Measurements from ENCODE around the gene PDZD7.

GRCh38 chr10:101000127-101000914 is 30.6 kb downstream of the PDZD7 start:
- TF ChIP-seq CTCF (IDR thresholded peaks at IDR 0.05) (no peak), YY1 (IDR thresholded peaks at IDR 0.05; ENCODE audit: low read depth) (no peak; the same call in 1 of the 2 replicates), EP300 (IDR thresholded peaks at IDR 0.05; ENCODE audit: borderline replicate concordance in 1 of 2, low read depth in 1 of 2, low read length in 1 of 2) (no peak), CHD2 (IDR thresholded peaks at IDR 0.05; ENCODE audit: low read length, partially characterized antibody) (no peak)
